HG03103 (cell line): Measurements from ENCODE around the gene NOP58.
"Not testable (repeated sequence)": the region's sequence is repeated elsewhere in the genome, so short reads cannot be mapped to it uniquely, and the experiment has no call there.

Source experiments
- ATAC-seq: cut with Tn5 transposase; IDR thresholded peaks from one replicate; pipeline ENCODE4 v1.9.1; 2021; ENCODE audit warnings: low read depth; ENCODE audit not compliant: unreplicated experiment

Gene NOP58

GRCh38 chr2:202290970-202291369 lies 25.4 kb downstream of the NOP58 start:
- no peak for ATAC-seq

GRCh38 chr2:202299712-202300111 lies 34.1 kb downstream of the NOP58 start:
- peak; percentile 92 for ATAC-seq

GRCh38 chr2:202306034-202306433 lies 40.5 kb downstream of the NOP58 start:
- ATAC-seq = no peak

- no peak for ATAC-seq
These were observed 42.1 kb downstream of the NOP58 start for GRCh38 chr2:202307690-202308089.

GRCh38 chr2:202311823-202312388 lies 46.3 kb downstream of the NOP58 start:
- no peak for ATAC-seq

- no peak for ATAC-seq
These were observed 48.6 kb downstream of the NOP58 start for GRCh38 chr2:202314116-202314515.

- no peak for ATAC-seq
These were observed 51.7 kb downstream of the NOP58 start for GRCh38 chr2:202317080-202317857.

- ATAC-seq = not testable (repeated sequence)
These were observed 54.8 kb downstream of the NOP58 start for GRCh38 chr2:202320362-202320761.

GRCh38 chr2:202322435-202322834 lies 56.9 kb downstream of the NOP58 start:
- ATAC-seq = no peak

GRCh38 chr2:202327858-202328257 lies 62.3 kb downstream of the NOP58 start:
- ATAC-seq = no peak

GRCh38 chr2:202335791-202336467 lies 70.4 kb downstream of the NOP58 start:
- ATAC-seq = no peak

- no peak for ATAC-seq
These were observed 71.6 kb downstream of the NOP58 start for GRCh38 chr2:202337151-202337550.

- no peak for ATAC-seq
These were observed 72.3 kb downstream of the NOP58 start for GRCh38 chr2:202337706-202338346.

- ATAC-seq = no peak
These were observed 73.7 kb downstream of the NOP58 start for GRCh38 chr2:202339071-202339870.

GRCh38 chr2:202344178-202344577 lies 78.6 kb downstream of the NOP58 start:
- no peak for ATAC-seq

- ATAC-seq = no peak
These were observed 80.6 kb downstream of the NOP58 start for GRCh38 chr2:202346180-202346579.
